HG02885 (cell line): ENCODE results near the gene NFIX.

Experiments
- ATAC-seq: cut with Tn5 transposase; IDR thresholded peaks from one replicate; pipeline ENCODE4 v1.9.1; 2021; ENCODE audit warnings: mild to moderate bottlenecking; ENCODE audit not compliant: unreplicated experiment, poor library complexity

NFIX gene

GRCh38 chr19:13135068-13136062, 140.1 kb downstream of the NFIX start:
- no peak for ATAC-seq

GRCh38 chr19:13137290-13137794, 142.1 kb downstream of the NFIX start:
- ATAC-seq: no peak

GRCh38 chr19:13138171-13138915, 143.1 kb downstream of the NFIX start:
- no peak for ATAC-seq

GRCh38 chr19:13138916-13139198, 143.6 kb downstream of the NFIX start:
- ATAC-seq: no peak

GRCh38 chr19:13139633-13140311, 144.5 kb downstream of the NFIX start:
- ATAC-seq: no peak

- no peak for ATAC-seq
Measured at GRCh38 chr19:13146763-13147563, 151.7 kb downstream of the NFIX start.
